K562 (cell line): Measurements from ENCODE around the gene CCDC88C.

Source experiments
- ARNT ChIP-seq, 2 experiments: fragments of 450-650 bp; IDR thresholded peaks; 2 replicates each; pipeline ENCODE4 v1.6.1; 2016; ENCODE audit warnings: mild to moderate bottlenecking in 1 of 2
- CREB5 ChIP-seq: fragments of 250-450 bp; sonication (Bioruptor Pico); IDR thresholded peaks from 2 replicates; pipeline ENCODE4 v1.5.0; 2020; ENCODE audit warnings: mild to moderate bottlenecking
- CTCF ChIP-seq, 3 experiments: IDR thresholded peaks in 2 of 3; conservative IDR thresholded peaks in 1 of 3; 2 replicates each; pipeline ENCODE4 v1.5.1; 2011 to 2012; ENCODE audit warnings: low read length in 3 of 3, mild to moderate bottlenecking in 3 of 3, control low read depth in 2 of 3, improper control_type of control experiment in 1 of 3, inconsistent platforms in 1 of 3, low read depth in 1 of 3, mixed read lengths in 1 of 3, moderate library complexity in 1 of 3; ENCODE audit not compliant: insufficient read depth in 2 of 3
- RHOXF2B ChIP-seq: fragments of 250-450 bp; sonication (Bioruptor Pico); conservative IDR thresholded peaks from 2 replicates; pipeline ENCODE4 v1.5.1; 2021
- TBL1XR1 ChIP-seq, 2 experiments: IDR thresholded peaks; 2 replicates each; pipeline ENCODE4 v1.6.1; 2012; ENCODE audit warnings: improper control_type of control experiment in 2 of 2, low read length in 2 of 2, mild to moderate bottlenecking in 1 of 2

GRCh38 chr14:91337699-91338335 lies 79.8 kb downstream of the CCDC88C start:
- no peak for TF ChIP-seq ARNT (IDR thresholded peaks at IDR 0.05)
- TF ChIP-seq CTCF (IDR thresholded peaks at IDR 0.05 in 2 of 3, conservative IDR thresholded peaks at IDR 0.05 in 1 of 3; ENCODE audit: insufficient read depth in 2 of 3, low read depth in 1 of 3, low read length in 3 of 3), result no peak
- TF ChIP-seq RHOXF2B (CRISPR knock-in tag), result no peak
- TF ChIP-seq CREB5 (CRISPR knock-in tag), result no peak
- TF ChIP-seq TBL1XR1 (IDR thresholded peaks at IDR 0.05; ENCODE audit: low read length in 2 of 2), result no peak
